HG03457 (cell line): ENCODE results near the gene TFCP2L1.

Experiments used
- ATAC-seq: cut with Tn5 transposase; IDR thresholded peaks from one replicate; pipeline ENCODE4 v1.9.1; 2021; ENCODE audit warnings: moderate number of reproducible peaks; ENCODE audit not compliant: unreplicated experiment

The TFCP2L1 gene

DNA sequence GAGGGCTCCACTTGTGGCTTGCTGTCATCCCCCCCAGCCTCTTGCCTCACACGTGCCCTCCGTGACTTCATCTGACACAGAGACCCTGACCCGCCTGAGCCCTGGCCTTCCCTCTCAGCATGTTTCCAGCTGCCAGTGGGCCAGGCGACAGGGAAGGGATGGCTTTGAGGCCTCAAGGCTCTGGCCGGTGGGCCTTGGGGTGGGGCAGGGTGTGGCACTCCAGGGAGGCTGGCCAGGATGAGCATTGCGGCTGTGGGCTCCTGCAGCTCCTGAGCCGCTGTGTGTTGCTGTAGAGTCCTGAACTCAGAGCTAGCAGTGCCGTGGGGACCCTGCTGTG, 85.0 kb downstream of the TFCP2L1 start:
- no peak for ATAC-seq

DNA sequence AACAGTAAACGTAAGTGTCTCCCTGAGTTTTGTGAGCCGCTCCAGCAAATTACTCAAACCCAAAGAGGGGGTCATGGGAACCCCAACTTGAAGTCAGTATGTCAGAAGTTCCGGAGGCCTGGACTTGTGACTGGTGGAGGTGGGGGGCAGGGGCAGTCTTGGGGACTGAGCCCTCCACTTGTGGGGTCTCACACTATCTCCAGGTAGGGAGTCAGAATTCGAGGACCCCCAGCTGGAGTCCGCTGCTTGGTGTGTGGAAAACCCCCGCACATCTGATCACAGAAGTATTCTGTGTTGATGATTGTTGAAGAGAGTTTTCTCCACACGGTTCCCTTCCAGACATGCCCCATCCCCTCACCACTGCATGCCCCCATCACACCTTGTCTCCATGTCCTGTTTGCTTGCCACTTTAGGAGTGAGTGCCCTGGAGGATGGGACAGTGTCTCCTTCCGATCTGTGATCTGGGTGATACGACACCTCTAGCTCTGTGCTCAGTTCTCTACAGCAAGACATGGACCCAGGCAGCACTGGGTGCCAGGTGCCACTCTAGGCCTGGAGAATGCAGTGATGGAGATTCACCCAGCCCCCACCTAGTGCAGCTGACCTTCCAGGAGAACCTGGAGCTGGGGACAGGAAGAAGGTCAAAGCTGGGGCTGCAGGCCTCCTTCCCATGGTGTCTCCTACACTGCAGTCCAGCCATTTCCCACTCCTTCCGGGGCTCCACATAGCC, 85.6 kb downstream of the TFCP2L1 start:
- no peak for ATAC-seq

DNA sequence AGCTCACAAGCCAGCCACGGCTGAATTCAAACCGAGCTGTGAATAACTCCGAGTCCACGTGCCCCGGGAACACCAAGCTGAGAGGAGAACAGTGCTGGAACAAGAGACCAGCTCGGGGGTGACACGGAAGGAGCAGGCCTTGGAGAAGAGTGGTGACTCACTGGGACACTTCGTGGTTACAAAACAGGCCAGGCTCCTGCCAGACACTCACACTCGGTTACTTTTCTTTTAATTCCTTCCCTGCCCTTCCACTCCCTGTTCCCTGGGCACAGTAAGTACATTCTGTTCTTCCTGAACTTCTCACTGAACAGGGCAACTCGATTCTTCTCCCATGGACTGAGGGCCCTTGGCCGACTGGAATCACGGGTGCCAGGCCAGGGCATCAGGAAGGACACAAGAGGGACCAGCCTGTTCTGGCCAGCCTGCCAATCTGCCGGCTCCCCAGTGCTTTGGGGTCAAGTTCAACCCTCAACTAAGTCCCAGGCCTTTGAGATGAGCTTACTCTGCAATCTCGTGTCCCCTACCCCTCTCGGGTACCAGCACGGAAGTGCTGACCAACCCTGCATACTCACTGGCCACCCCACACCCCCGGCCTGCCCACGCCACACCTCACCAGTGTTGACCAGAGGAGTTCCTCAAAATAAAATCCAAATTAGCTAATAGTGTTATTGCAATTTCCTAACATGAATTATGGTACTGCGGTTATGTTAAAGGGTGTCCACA, 87.5 kb downstream of the TFCP2L1 start:
- ATAC-seq = no peak

DNA sequence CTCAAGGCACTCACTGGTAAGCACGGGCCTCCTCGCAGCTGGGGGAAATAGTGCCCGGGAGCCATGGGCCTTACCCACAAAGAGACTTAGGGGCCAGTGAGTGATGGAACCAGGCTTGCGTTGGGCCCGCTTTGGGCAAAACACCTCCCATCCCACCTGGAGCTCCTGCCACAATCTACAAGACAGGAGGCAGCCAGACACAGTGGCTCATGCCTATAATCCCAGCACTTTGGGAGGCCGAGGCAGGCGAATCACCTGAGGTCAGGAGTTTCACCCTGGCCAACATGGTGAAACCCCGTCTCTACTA, 88.2 kb downstream of the TFCP2L1 start:
- ATAC-seq = no peak

DNA sequence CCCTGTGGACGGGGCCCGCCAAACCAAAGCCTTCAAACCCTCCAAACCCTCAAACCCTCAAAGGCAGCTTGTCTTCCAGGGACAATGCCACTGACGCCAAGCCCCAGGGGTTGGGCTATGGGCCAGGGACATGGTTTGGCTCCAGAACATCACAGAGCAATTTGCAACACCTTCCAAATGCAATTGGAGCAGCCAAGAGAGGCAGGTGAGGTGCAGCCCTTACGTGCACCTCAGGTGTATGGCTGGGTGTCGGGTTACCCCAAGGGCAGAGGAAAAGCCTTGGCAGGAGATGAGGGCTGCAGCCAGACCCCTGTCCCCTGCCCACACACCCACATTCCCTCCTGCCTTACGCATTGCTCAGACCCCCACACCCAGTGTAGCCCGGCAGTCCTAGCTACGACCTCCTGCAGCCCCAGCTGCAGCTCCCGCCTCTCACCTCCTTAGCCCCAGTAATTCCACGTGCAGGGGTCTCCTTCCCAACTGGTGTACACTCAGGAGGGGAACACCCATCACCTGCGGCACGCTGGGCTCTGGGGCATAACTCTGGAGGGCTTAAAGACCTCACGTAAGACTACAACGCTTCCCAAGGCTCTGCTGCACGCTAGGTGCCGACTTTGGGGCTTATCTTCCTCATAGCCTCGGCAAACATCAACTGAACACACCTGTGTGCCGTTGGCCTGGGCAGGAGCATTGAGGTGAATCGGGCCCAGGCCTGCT, 88.7 kb downstream of the TFCP2L1 start:
- no peak for ATAC-seq

DNA sequence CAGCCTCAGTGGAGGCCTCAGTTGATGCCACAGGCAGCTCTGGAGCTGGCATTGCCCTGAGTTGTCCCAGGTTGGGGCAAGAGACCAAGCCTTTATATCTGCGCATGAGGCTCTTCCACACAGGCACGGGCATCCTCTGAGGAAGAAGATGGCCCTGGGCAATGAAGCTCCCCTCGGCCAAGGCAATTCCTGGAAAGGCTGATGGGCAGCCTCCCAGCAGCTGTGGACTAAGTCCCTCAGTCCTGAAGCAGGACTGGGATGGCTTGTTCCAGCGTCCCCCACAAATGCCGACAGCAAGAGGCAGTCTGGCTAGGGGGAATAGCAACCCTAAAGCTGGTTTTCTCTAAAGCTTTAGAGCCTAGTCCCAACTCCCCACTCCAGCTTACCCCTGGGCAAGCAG, 90.0 kb downstream of the TFCP2L1 start:
- no peak for ATAC-seq

DNA sequence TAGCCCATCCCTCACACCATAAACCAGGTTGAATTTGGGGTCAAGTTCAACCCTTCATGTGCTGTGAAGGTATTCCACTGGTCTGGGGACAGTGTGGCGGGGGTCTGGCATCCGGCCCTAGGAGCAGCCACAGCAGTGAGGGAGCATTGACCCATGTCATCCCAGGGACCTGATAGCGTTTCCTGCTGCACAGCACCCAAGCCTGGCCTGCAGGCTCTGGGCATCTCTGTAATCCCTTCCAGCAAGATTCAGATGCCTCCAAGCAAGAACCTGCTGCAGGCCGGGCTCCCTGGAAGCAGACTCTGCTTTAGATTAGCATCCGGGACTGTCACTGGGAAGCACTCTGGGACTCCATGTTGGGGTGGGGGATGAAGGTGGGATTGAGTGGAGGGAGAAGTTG, 90.4 kb downstream of the TFCP2L1 start:
- ATAC-seq = no peak

DNA sequence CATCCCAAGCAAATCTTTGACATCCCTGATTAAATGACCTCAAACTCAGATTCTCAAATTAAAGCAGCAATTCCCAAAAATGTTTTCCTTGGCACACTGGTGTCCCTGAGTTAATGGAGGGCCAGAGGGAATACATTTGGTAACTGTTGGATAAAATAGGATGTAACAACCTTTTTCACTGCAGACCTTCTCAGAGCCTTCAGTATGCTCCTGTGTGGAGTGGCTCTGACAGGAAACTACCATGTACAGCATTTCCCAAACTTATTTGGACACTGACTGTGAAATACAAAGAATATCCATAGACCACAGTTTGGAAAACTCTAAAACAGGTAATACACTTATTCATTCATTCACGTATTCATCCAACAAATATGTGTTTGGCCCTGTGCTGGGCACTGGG, 91.8 kb downstream of the TFCP2L1 start:
- ATAC-seq = no peak

DNA sequence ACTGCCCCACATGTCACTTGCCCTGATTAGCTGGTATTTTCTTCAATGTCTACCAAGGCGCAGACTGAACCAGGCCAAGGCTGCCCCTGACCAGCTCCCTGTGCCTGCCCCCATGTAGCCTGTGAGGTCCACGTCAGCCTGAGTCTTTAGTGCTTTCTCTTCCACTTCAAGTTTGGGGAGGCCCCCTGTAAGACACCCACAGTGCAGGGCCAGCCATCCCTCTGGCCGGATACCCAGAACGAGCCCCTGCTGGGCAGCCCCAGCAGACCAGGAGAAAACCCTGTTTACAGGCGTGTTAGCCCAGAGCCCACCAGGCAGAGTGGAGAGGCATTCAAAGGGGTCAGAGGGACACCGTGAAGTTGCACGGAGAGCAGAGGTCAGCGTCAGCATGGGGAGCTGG, 92.4 kb downstream of the TFCP2L1 start:
- ATAC-seq = no peak

DNA sequence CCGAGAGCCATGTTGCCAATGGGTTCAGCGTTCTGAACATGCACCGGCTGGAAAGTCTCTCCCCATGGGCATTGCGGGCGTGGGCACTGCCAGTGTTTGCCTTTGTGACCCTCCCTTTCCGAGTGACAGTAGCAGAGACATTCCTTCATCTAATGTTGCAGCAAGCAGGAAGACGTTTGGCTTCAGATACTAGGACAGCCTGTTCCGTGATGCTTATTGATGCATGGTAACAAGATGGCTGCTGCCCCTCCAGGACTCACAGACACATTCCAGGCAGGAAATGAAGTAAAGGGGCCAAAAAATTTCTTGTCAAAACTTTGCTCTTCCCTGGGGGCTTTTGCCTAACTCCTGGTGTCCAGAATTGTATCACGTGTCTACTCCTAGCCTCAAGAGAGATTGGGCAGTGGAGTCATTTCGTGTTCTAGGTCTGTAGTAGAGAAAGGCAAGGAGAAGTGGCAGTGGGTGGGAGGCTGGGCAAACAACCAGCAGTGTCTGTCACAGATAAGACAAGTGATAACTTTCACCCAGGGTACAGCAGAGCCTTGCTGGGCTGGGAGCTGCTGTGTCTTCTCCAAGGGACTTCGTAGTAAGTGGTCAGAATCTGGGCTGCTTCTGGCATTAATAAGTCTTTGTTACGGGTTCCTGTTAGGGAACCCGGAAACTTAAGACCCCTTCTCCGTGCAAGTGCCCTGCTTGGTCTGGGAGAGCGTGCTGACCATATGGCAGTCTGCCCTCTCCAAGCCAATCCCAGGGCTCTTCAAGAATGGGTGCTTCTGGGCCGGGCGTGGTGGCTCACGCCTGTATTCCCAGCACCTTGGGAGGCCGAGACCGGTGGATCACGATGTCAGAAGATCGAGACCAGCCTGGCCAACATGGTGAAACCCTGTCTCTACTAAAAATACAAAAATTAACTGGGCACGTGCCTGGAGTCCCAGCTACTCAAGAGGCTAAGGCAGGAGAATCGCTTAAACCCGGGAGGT, 93.5 kb downstream of the TFCP2L1 start:
- no peak for ATAC-seq

DNA sequence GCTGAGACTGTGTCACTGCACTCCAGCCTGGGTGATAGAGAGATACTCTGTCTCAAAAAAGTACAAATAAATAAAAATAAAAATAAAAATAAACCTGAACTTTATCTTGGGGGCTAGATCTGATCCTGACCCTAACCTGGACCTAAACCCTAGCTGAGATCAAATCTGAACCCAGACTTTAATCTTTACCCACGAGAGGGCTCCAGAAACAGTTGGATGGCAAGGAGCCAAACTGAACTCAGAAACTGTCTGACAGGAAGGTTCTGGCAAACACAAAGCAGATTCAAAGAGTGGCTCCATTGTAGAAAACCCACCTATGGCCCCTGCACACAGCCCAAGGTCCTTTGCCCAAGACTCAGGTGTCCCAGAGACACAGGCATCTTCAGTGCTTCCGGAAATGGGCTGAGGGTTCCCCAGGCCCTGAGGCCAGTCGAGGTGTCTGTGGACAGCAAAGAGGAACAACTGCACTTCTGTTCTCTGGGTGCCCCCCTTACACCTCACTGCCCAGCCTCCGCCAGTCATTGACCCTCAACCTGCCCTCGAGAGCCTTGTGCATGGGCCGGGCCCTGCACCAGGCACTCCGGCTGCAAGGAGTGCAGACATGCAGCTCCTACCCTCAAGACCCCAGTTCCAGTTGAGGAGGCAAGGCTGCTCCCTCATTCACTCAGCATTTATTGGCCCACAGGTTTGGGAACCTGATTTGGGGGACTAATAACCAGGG, 95.2 kb downstream of the TFCP2L1 start:
- no peak for ATAC-seq

DNA sequence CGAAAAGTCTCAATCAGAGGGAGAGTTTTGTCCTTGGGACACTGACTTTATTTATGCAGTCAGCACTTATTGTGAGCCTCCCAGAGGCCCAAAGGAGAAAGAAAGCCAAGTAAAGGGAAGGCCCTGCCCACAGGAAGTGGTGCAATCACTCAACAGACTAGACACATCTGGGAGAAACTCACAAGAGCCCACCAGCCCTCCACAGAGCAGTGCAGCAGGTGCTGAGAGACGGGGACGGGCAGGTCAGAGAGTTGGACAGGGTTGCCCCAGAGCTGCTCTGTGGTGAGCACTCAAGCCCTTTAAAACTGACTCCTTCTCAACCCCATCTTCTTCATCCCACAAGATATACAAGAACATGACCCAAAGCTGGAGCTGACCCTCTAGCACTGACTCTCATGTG, 96.0 kb downstream of the TFCP2L1 start:
- no peak for ATAC-seq

DNA sequence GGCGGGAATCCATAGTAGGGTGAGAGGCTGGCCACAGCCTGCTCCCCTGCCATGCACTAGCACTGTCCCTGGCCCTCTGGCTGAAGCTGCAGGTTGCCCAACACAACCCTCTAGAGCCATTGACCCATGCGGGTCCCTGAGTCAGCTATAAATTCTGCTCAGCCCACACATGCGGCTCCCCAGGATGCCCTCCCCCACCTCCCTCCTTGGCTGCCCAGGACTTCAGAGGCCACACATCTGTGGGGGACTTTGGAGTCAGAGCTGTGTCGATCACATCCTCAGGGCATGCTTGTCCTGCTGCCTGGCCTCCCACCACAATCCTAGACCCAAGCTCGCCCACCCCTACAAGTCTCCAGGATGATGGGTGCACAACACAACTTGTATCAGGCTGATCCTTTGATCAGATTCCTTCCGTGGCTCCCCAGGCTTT, 97.0 kb downstream of the TFCP2L1 start:
- no peak for ATAC-seq

DNA sequence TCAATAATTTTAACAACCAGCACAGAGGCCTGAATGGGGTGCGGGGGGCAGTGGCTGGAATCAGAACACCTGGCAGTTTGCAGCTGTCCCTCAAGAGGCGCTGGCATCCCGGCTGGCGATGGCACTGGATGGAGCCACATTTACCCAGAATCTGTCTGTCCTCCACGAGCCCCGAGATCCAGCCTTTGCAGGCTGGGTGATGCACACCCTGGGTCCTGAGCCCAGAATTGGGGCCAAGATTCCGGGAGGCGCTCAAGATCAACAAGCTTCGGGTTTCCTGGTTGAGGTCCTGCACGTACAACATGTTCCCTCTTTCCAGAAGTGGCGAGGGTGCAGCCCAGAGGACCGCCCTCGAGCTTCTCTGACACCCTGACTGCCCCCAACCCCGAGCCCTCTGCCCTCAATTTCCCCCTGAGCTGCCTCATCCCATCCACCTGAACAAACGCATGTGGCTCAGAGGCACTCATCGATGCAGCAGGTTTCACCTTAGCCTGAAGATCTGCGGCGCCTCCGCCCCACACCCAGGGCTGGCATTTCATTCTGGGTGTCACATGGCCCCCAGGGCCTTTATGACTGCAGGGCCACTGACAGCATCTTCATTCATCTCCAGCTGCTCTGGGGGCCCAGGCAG, 97.5 kb downstream of the TFCP2L1 start:
- no peak for ATAC-seq

DNA sequence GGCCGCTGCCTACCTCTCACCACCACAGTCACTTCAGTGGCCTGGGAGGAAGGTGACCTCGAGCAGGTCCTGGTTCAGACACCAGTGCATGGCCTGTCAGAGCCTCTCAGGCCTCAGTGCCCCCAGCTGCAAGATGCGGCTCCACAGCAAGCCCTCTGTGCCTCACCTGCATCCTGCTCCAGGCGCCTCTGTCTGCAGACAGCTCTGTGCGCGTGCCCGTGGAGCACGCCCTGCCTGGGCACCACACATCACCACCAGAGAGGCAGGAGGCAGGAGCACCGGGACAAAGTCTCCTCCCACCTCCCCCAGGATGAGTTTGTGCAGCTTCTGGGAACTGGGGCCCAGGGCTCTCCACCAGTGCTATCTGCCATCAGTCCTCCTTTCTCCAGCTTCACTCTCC, 98.7 kb downstream of the TFCP2L1 start:
- no peak for ATAC-seq

DNA sequence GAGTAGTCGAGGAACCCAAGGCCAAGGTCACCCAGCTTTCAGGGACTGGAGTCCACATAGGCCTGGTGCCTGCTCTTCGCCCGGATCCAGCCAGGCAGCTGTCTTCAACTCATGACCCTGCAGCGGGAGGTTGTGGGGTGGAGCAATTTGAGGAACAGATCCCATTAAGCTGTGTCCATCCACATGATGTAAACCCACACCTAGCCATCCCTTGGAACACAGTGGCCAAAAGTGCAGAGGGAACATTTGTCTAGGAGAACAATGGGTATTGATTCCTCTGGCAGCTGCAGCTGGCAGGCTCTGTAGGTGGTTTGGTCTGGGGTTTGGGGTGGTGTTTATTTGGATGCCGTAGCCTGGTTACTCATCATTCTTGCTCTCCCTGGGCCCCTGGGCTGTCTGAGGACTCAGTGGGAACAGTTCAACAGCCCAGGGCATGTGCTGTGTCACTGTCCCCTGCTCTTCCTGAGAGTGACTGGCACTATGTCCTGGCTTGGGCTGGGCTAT, 99.4 kb downstream of the TFCP2L1 start:
- ATAC-seq = no peak

DNA sequence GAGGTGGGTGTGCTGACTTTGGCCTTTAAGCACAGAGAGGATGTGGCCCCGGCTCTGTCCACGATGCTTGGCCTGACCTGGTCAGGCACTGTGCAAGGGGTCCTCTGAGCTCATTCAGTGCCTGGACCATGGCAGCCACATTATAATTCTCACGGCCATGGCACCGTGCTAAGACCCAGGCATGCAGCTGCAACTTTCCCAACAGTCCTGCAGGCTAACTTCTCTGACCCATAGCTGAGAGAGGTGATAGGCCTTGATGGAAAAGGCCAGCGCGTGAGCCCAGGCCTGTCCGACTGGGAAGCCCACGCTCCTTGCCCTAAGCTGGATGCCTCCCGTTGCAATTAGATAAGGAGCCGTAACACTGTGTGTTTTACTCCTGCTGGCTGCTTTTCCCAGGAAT, 99.9 kb downstream of the TFCP2L1 start:
- ATAC-seq = no peak

DNA sequence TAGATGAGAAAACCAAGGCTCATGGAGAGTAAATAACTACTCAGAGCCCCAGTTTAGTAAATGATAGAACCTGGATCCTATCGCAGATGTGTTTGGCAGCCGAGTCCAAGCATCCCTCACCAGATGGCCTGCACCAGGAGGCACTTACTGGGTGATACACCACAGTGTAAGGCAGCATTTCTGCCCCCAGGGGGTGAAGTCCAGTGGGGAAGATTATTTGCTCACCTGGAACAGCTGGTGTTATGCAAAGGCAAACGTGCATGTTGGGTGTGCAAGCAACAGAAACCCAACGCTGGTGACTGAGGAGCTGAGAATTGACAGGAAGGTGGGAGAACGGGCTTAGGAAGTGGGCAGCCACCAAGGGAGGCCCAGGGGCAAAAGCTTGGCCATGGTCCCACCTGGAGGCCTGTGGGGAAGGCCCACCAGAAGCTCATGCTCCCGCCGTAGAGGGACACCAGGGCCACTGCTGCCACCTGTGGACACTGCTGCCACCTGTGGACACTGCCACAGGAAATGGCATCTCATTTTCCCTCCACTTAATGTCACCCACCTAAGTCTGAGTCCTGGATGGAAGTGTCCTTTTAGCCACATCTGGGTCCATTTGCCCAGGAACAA, 100.6 kb downstream of the TFCP2L1 start:
- ATAC-seq = no peak

DNA sequence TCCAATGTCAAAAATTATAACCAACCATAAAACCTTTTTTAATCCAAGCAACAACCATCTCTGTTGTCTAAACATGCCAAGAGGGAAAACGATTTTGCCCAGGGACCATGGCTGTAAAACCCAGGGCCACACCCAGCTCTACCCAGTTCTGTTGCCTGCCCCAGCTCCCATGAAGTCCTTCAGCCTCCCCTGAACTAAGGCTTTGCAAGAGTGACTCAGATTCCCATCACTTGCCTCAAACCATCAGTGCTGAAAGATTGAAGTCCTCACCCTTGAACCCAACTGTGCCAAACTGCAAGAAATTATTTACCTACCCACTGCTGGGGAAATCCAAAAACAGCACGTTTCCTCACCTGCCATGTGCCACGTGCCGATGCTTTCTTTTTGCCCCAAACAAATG, 102.5 kb downstream of the TFCP2L1 start:
- no peak for ATAC-seq
